K562 (cell line): ENCODE results near the gene TSPAN14. TPM values are rescaled to one million over a fixed set of nuclear protein-coding genes. Genes with fewer than 3 reads are reported as not detected.

Experiments
- ADNP ChIP-seq: fragments of 200-800 bp; sonication (Bioruptor generic); IDR thresholded peaks from 2 replicates; pipeline ENCODE4 v1.6.1; 2016; ENCODE audit warnings: missing genetic modification characterization, missing compliant biosample characterization
- ARHGAP35 ChIP-seq: fragments of 450-650 bp; IDR thresholded peaks from 2 replicates; pipeline ENCODE4 v1.6.1; 2018; ENCODE audit not compliant: partially characterized antibody
- C11orf30 ChIP-seq: fragments of 450-650 bp; IDR thresholded peaks from 2 replicates; pipeline ENCODE4 v1.6.1; 2016; ENCODE audit warnings: low read depth, mild to moderate bottlenecking
- CBX2 ChIP-seq: fragments of 200-600 bp; sonication (generic); IDR thresholded peaks from one replicate; pipeline ENCODE4 v1.6.1; 2012; ENCODE audit warnings: mild to moderate bottlenecking, low read length, inconsistent platforms; ENCODE audit not compliant: insufficient read depth, poor library complexity, severe bottlenecking
- CTCF ChIP-seq, 3 experiments: IDR thresholded peaks in 2 of 3; conservative IDR thresholded peaks in 1 of 3; 2 replicates each; pipeline ENCODE4 v1.5.1; 2011 to 2012; ENCODE audit warnings: low read length in 3 of 3, mild to moderate bottlenecking in 3 of 3, control low read depth in 2 of 3, improper control_type of control experiment in 1 of 3, inconsistent platforms in 1 of 3, low read depth in 1 of 3, mixed read lengths in 1 of 3, moderate library complexity in 1 of 3; ENCODE audit not compliant: insufficient read depth in 2 of 3
- DMBX1 ChIP-seq: fragments of 250-450 bp; sonication (Bioruptor Pico); IDR thresholded peaks from 2 replicates; pipeline ENCODE4 v1.8.0; 2022; ENCODE audit warnings: inconsistent platforms, mild to moderate bottlenecking, moderate library complexity, borderline replicate concordance
- ELF4 ChIP-seq: fragments of 450-650 bp; formaldehyde crosslinking; IDR thresholded peaks from 2 replicates; pipeline ENCODE4 v1.4.0; 2022; ENCODE audit warnings: missing genetic modification characterization
- ELK1 ChIP-seq: sonication (generic); formaldehyde crosslinking; IDR thresholded peaks from 2 replicates; pipeline ENCODE4 v1.8.1; 2022; ENCODE audit warnings: missing genetic modification reagents
- EWSR1 ChIP-seq: fragments of 450-650 bp; IDR thresholded peaks from 2 replicates; pipeline ENCODE4 v1.6.1; 2018; ENCODE audit warnings: borderline replicate concordance, mild to moderate bottlenecking, low read depth, moderate library complexity; ENCODE audit not compliant: partially characterized antibody
- IFI16 ChIP-seq: fragments of 250-450 bp; sonication (Bioruptor Pico); IDR thresholded peaks from 2 replicates; pipeline ENCODE4 v2.1.2; 2022; ENCODE audit warnings: mild to moderate bottlenecking, inconsistent platforms
- ILF3 ChIP-seq: fragments of 450-650 bp; IDR thresholded peaks from 2 replicates; pipeline ENCODE4 v1.6.1; 2018; ENCODE audit warnings: antibody characterized with exemption, mild to moderate bottlenecking, moderate library complexity, borderline replicate concordance
- MAFF ChIP-seq: IDR thresholded peaks from 2 replicates; pipeline ENCODE4 v1.6.1; 2012; ENCODE audit warnings: low read length, improper control_type of control experiment
- MTF1 ChIP-seq: fragments of 250-450 bp; sonication (Bioruptor Pico); IDR thresholded peaks from 2 replicates; pipeline ENCODE4 v1.9.0; 2021; ENCODE audit warnings: moderate library complexity, mild to moderate bottlenecking, inconsistent platforms, borderline replicate concordance
- NCOA4 ChIP-seq: fragments of 450-650 bp; IDR thresholded peaks from 2 replicates; pipeline ENCODE4 v1.6.1; 2018; ENCODE audit warnings: mild to moderate bottlenecking; ENCODE audit not compliant: partially characterized antibody
- POU5F1 ChIP-seq: fragments of 150-350 bp; IDR thresholded peaks from 2 replicates; pipeline ENCODE4 v1.6.1; 2014; ENCODE audit warnings: borderline replicate concordance, low read length, low read depth, mild to moderate bottlenecking; ENCODE audit not compliant: partially characterized antibody
- PRPF4 ChIP-seq: fragments of 200-400 bp; formaldehyde crosslinking; IDR thresholded peaks from one replicate; pipeline ENCODE4 v1.6.1; 2017; ENCODE audit warnings: low read length, low read depth, mild to moderate bottlenecking; ENCODE audit not compliant: insufficient read depth, poor library complexity, severe bottlenecking
- SRF ChIP-seq, 2 experiments: fragments of 250-450, 450-650 bp in 1 of 2; sonication (Bioruptor Pico) in 1 of 2; sonication (generic) in 1 of 2; formaldehyde crosslinking; IDR thresholded peaks; 2 replicates each; pipeline versions ENCODE4 v1.5.0 to v1.5.1; 2020 to 2022; ENCODE audit warnings: mild to moderate bottlenecking in 1 of 2, missing genetic modification reagents in 1 of 2
- STAG1 ChIP-seq: sonication (generic); formaldehyde crosslinking; IDR thresholded peaks from 2 replicates; pipeline ENCODE4 v1.5.0; 2020; ENCODE audit warnings: missing genetic modification reagents, borderline replicate concordance
- STAT6 ChIP-seq: sonication (generic); formaldehyde crosslinking; IDR thresholded peaks from 2 replicates; pipeline ENCODE4 v1.8.1; 2023; ENCODE audit warnings: mild to moderate bottlenecking, missing genetic modification reagents
- SUPT5H ChIP-seq: fragments of 450-650 bp; IDR thresholded peaks from 2 replicates; pipeline ENCODE4 v1.6.1; 2016
- ZNF274 ChIP-seq: IDR thresholded peaks from 2 replicates; pipeline ENCODE4 v1.6.1; 2011; ENCODE audit warnings: low read depth, mild to moderate bottlenecking, low read length, moderate library complexity, borderline replicate concordance
- ZNF436 ChIP-seq: fragments of 250-450, 450-650 bp; sonication (Bioruptor Pico); formaldehyde crosslinking; IDR thresholded peaks from 2 replicates; pipeline ENCODE4 v1.7.0; 2020; ENCODE audit warnings: mild to moderate bottlenecking
- ZNF76 ChIP-seq: fragments of 250-450 bp; sonication (Bioruptor Pico); IDR thresholded peaks from 2 replicates; pipeline ENCODE4 v1.4.0; 2020; ENCODE audit warnings: mild to moderate bottlenecking, moderate library complexity, borderline replicate concordance
- polyA plus RNA-seq, 8 experiments: library from polyadenylated mRNA; depleted of rRNA in 4 of 8; stranded (reverse) in 5 of 8; unstranded in 3 of 8; fragments of >200 nt; fragmentation: Nextera tagmentation in 2 of 8; fragmentation: Illumina TruSeq in 1 of 8; extraction: Ambion mirVana in 2 of 8; extraction: Trizol in 1 of 8; gene quantifications; 2 replicates each; pipeline versions ENCODE4 v1.2.1 to v1.2.3, GENCODE V29; 2011 to 2014; ENCODE audit warnings: inconsistent platforms in 1 of 8, missing spikeins in 1 of 8
- total RNA-seq, 7 experiments: library from RNA; depleted of rRNA in 6 of 7; stranded (reverse); fragments of >200 nt in 6 of 7; fragmentation: Illumina TruSeq in 2 of 7; extraction: Trizol in 2 of 7; gene quantifications; 2 replicates each; pipeline versions ENCODE4 v1.2.1 to v1.2.3, GENCODE V29; 2011 to 2021; ENCODE audit warnings: low replicate concordance in 1 of 7

The TSPAN14 gene
- total and polyA plus RNA-seq, 9 of the 15 experiments (the other 6 are each of a cell fraction or from before 2014, with no cell fraction given): 5.8 to 92.9 (median 23.3) TPM

GRCh38 chr10:80459047-80459865 lies 5.1 kb downstream of the TSPAN14 start (continued):
- TF ChIP-seq CTCF (IDR thresholded peaks at IDR 0.05 in 2 of 3, conservative IDR thresholded peaks at IDR 0.05 in 1 of 3; ENCODE audit: insufficient read depth in 2 of 3, low read depth in 1 of 3, low read length in 3 of 3): peak; percentile 29 to 41 (median 31); a peak in 3 of 6 replicates
- no peak for TF ChIP-seq MAFF
- TF ChIP-seq ADNP: no peak
- TF ChIP-seq STAT6: no peak
- TF ChIP-seq EWSR1: no peak
- TF ChIP-seq ELK1: no peak
- TF ChIP-seq ZNF76 (CRISPR knock-in tag): no peak
- no peak for TF ChIP-seq ELF4 (CRISPR knock-in tag)
- peak in 1 of 2 experiments; percentile 82; a peak in 2 of 4 replicates for TF ChIP-seq SRF (CRISPR knock-in tag; IDR thresholded peaks at IDR 0.05)
- peak; percentile 29; the same call in 1 of the 2 replicates for TF ChIP-seq DMBX1 (CRISPR knock-in tag)
- TF ChIP-seq MTF1 (CRISPR knock-in tag): no peak
- TF ChIP-seq STAG1: no peak
- no peak for TF ChIP-seq NCOA4
- no peak for TF ChIP-seq ARHGAP35
- TF ChIP-seq CBX2: no peak
- no peak for TF ChIP-seq SUPT5H
- TF ChIP-seq C11orf30: no peak
- no peak for TF ChIP-seq POU5F1
- no peak for TF ChIP-seq ZNF274
- TF ChIP-seq ILF3: no peak
- TF ChIP-seq ZNF436 (CRISPR knock-in tag): no peak
- TF ChIP-seq IFI16: no peak
- no peak for TF ChIP-seq PRPF4
